K562 (cell line): ENCODE results near the gene GSX2. TPM values are rescaled to one million over a fixed set of nuclear protein-coding genes. Genes with fewer than 3 reads are reported as not detected.

Experiments used
- CBX1 ChIP-seq: sonication (generic); IDR thresholded peaks from 2 replicates; pipeline ENCODE4 v1.6.1; 2016; ENCODE audit warnings: antibody characterized with exemption, low read depth, mild to moderate bottlenecking
- FOXJ3 ChIP-seq: sonication (generic); formaldehyde crosslinking; IDR thresholded peaks from 2 replicates; pipeline ENCODE4 v1.4.0; 2020; ENCODE audit warnings: mild to moderate bottlenecking, missing genetic modification reagents
- IRF1 ChIP-seq: sonication (generic); formaldehyde crosslinking; IDR thresholded peaks from 2 replicates; pipeline ENCODE4 v1.8.0; 2022; ENCODE audit warnings: missing genetic modification reagents, mild to moderate bottlenecking, borderline replicate concordance
- KAT2B ChIP-seq: IDR thresholded peaks from one replicate; pipeline ENCODE4 v1.6.1; 2012; ENCODE audit warnings: low read depth, mild to moderate bottlenecking, control low read depth, inconsistent platforms, low read length, moderate library complexity
- KLF13 ChIP-seq: fragments of 450-650 bp; IDR thresholded peaks from 2 replicates; pipeline ENCODE4 v1.6.1; 2016; ENCODE audit warnings: missing genetic modification characterization, low read depth, mild to moderate bottlenecking, missing compliant biosample characterization, moderate library complexity, borderline replicate concordance
- MAFF ChIP-seq: IDR thresholded peaks from 2 replicates; pipeline ENCODE4 v1.6.1; 2012; ENCODE audit warnings: low read length, improper control_type of control experiment
- MAX ChIP-seq: sonication (generic); formaldehyde crosslinking; IDR thresholded peaks from 2 replicates; pipeline ENCODE4 v1.9.0; 2022; ENCODE audit warnings: mild to moderate bottlenecking, missing genetic modification reagents
- NFIC ChIP-seq: fragments of 450-650 bp; IDR thresholded peaks from 2 replicates; pipeline ENCODE4 v1.6.1; 2017; ENCODE audit warnings: mild to moderate bottlenecking, inconsistent platforms
- PYGO2 ChIP-seq: fragments of 450-650 bp; IDR thresholded peaks from 2 replicates; pipeline ENCODE4 v1.6.1; 2016; ENCODE audit warnings: mild to moderate bottlenecking, missing genetic modification characterization, moderate library complexity, missing compliant biosample characterization
- RBBP5 ChIP-seq: fragments of 200-600 bp; sonication (generic); IDR thresholded peaks from 2 replicates; pipeline ENCODE4 v1.6.1; 2012; ENCODE audit warnings: borderline replicate concordance, mild to moderate bottlenecking, low read length, control low read depth, inconsistent platforms; ENCODE audit not compliant: insufficient read depth, poor library complexity, severe bottlenecking
- RFX7 ChIP-seq: fragments of 250-450 bp; sonication (Bioruptor Pico); IDR thresholded peaks from 2 replicates; pipeline ENCODE4 v1.5.1; 2021; ENCODE audit warnings: mild to moderate bottlenecking
- RHOXF2B ChIP-seq: fragments of 250-450 bp; sonication (Bioruptor Pico); conservative IDR thresholded peaks from 2 replicates; pipeline ENCODE4 v1.5.1; 2021
- SETDB1 ChIP-seq: IDR thresholded peaks from one replicate; pipeline ENCODE4 v1.6.1; 2012; ENCODE audit warnings: low read length, control low read depth, inconsistent platforms
- SIN3A ChIP-seq, 2 experiments: fragments of 150-350 bp in 1 of 2; IDR thresholded peaks; 2 replicates each; pipeline ENCODE4 v1.6.1; 2011 to 2016; ENCODE audit warnings: borderline replicate concordance in 2 of 2, low read depth in 2 of 2, low read length in 2 of 2, mild to moderate bottlenecking in 2 of 2, moderate library complexity in 2 of 2; ENCODE audit not compliant: control insufficient read depth in 1 of 2
- SLC30A9 ChIP-seq: fragments of 250-450 bp; sonication (Bioruptor Pico); IDR thresholded peaks from 2 replicates; pipeline ENCODE4 v1.8.0; 2022; ENCODE audit warnings: mild to moderate bottlenecking, moderate library complexity
- ZBTB7A ChIP-seq: IDR thresholded peaks from 2 replicates; pipeline ENCODE4 v1.6.1; 2011; ENCODE audit warnings: low read depth, mild to moderate bottlenecking, low read length, moderate library complexity, borderline replicate concordance; ENCODE audit not compliant: control insufficient read depth
- ZNF140 ChIP-seq: fragments of 250-450 bp; sonication (Bioruptor Pico); IDR thresholded peaks from 2 replicates; pipeline ENCODE4 v1.8.0; 2021; ENCODE audit warnings: moderate library complexity, mild to moderate bottlenecking, inconsistent platforms
- polyA plus RNA-seq, 8 experiments: library from polyadenylated mRNA; depleted of rRNA in 4 of 8; stranded (reverse) in 5 of 8; unstranded in 3 of 8; fragments of >200 nt; fragmentation: Nextera tagmentation in 2 of 8; fragmentation: Illumina TruSeq in 1 of 8; extraction: Ambion mirVana in 2 of 8; extraction: Trizol in 1 of 8; gene quantifications; 2 replicates each; pipeline versions ENCODE4 v1.2.1 to v1.2.3, GENCODE V29; 2011 to 2014; ENCODE audit warnings: inconsistent platforms in 1 of 8, missing spikeins in 1 of 8
- total RNA-seq, 7 experiments: library from RNA; depleted of rRNA in 6 of 7; stranded (reverse); fragments of >200 nt in 6 of 7; fragmentation: Illumina TruSeq in 2 of 7; extraction: Trizol in 2 of 7; gene quantifications; 2 replicates each; pipeline versions ENCODE4 v1.2.1 to v1.2.3, GENCODE V29; 2011 to 2021; ENCODE audit warnings: low replicate concordance in 1 of 7
- TF ChIP-seq, protein P1 (sequence below), 2 experiments: fragments of 450-650 bp in 1 of 2; IDR thresholded peaks; 2 replicates each; pipeline ENCODE4 v1.6.1; 2011 to 2017; ENCODE audit warnings: low read depth in 2 of 2, antibody characterized with exemption in 1 of 2, borderline replicate concordance in 1 of 2, low read length in 1 of 2, mild to moderate bottlenecking in 1 of 2, mixed read lengths in 1 of 2; ENCODE audit not compliant: control insufficient read depth in 1 of 2
- TF ChIP-seq, protein P2 (sequence below): sonication (generic); formaldehyde crosslinking; IDR thresholded peaks from 2 replicates; pipeline ENCODE4 v1.8.0; 2023; ENCODE audit warnings: mild to moderate bottlenecking, missing genetic modification reagents

The GSX2 gene
- total and polyA plus RNA-seq, 9 of the 15 experiments (the other 6 are each of a cell fraction or from before 2014, with no cell fraction given) = not detected

- TF ChIP-seq, protein P1, sequence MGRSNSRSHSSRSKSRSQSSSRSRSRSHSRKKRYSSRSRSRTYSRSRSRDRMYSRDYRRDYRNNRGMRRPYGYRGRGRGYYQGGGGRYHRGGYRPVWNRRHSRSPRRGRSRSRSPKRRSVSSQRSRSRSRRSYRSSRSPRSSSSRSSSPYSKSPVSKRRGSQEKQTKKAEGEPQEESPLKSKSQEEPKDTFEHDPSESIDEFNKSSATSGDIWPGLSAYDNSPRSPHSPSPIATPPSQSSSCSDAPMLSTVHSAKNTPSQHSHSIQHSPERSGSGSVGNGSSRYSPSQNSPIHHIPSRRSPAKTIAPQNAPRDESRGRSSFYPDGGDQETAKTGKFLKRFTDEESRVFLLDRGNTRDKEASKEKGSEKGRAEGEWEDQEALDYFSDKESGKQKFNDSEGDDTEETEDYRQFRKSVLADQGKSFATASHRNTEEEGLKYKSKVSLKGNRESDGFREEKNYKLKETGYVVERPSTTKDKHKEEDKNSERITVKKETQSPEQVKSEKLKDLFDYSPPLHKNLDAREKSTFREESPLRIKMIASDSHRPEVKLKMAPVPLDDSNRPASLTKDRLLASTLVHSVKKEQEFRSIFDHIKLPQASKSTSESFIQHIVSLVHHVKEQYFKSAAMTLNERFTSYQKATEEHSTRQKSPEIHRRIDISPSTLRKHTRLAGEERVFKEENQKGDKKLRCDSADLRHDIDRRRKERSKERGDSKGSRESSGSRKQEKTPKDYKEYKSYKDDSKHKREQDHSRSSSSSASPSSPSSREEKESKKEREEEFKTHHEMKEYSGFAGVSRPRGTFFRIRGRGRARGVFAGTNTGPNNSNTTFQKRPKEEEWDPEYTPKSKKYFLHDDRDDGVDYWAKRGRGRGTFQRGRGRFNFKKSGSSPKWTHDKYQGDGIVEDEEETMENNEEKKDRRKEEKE (IDR thresholded peaks at IDR 0.05; ENCODE audit: borderline replicate concordance in 1 of 2, control insufficient read depth in 1 of 2, low read depth in 2 of 2, low read length in 1 of 2) = no peak
- no peak for TF ChIP-seq SLC30A9 (CRISPR knock-in tag)
- TF ChIP-seq SIN3A (IDR thresholded peaks at IDR 0.05; ENCODE audit: borderline replicate concordance in 2 of 2, control insufficient read depth in 1 of 2, low read depth in 2 of 2, low read length in 2 of 2) = peak; percentile 50 to 76; a peak in 1 of 4 replicates
- no peak for TF ChIP-seq FOXJ3 (CRISPR knock-in tag)
- no peak for TF ChIP-seq SETDB1
- TF ChIP-seq CBX1 = peak; percentile 75
- TF ChIP-seq ZBTB7A = peak; percentile 91; the same call in 1 of the 2 replicates
- TF ChIP-seq IRF1 (CRISPR knock-in tag) = no peak
- TF ChIP-seq, protein P2, sequence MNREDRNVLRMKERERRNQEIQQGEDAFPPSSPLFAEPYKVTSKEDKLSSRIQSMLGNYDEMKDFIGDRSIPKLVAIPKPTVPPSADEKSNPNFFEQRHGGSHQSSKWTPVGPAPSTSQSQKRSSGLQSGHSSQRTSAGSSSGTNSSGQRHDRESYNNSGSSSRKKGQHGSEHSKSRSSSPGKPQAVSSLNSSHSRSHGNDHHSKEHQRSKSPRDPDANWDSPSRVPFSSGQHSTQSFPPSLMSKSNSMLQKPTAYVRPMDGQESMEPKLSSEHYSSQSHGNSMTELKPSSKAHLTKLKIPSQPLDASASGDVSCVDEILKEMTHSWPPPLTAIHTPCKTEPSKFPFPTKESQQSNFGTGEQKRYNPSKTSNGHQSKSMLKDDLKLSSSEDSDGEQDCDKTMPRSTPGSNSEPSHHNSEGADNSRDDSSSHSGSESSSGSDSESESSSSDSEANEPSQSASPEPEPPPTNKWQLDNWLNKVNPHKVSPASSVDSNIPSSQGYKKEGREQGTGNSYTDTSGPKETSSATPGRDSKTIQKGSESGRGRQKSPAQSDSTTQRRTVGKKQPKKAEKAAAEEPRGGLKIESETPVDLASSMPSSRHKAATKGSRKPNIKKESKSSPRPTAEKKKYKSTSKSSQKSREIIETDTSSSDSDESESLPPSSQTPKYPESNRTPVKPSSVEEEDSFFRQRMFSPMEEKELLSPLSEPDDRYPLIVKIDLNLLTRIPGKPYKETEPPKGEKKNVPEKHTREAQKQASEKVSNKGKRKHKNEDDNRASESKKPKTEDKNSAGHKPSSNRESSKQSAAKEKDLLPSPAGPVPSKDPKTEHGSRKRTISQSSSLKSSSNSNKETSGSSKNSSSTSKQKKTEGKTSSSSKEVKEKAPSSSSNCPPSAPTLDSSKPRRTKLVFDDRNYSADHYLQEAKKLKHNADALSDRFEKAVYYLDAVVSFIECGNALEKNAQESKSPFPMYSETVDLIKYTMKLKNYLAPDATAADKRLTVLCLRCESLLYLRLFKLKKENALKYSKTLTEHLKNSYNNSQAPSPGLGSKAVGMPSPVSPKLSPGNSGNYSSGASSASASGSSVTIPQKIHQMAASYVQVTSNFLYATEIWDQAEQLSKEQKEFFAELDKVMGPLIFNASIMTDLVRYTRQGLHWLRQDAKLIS (CRISPR knock-in tag) = 0 out of 2 replicates have a peak, but pooled peaks have one; percentile 50
- TF ChIP-seq NFIC = peak; percentile 21; the same call in 1 of the 2 replicates
- no peak for TF ChIP-seq RFX7 (CRISPR knock-in tag)
- no peak for TF ChIP-seq KAT2B
- no peak for TF ChIP-seq MAFF
- no peak for TF ChIP-seq KLF13 (tag)
- TF ChIP-seq RBBP5 = peak; percentile 96
- TF ChIP-seq RHOXF2B = no peak
- TF ChIP-seq ZNF140 (CRISPR knock-in tag) = no peak
- peak; percentile 31 for TF ChIP-seq MAX (CRISPR knock-in tag)
- TF ChIP-seq PYGO2 = no peak
Observed at GRCh38 chr4:54064317-54065111, 35.4 kb upstream of the GSX2 start, which contains the start of gene CHIC2 (continued).
